HepG2 (cell line): ENCODE measurements around the gene NOTCH2. TPM values are rescaled to one million over a fixed set of nuclear protein-coding genes. Genes with fewer than 3 reads are reported as not detected.

Experiments used
- ATAC-seq: fragments of 200-7000 bp; cut with Tn5 transposase; 3 replicates; pipeline ENCODE4 v1.9.1; 2020; ENCODE audit warnings: mild to moderate bottlenecking, moderate library complexity
- BruUV-seq: library from RNA; stranded (reverse); fragments of 400-500 nt; replicated peaks from 2 replicates; lab custom pipeline; 2021; lab: Mats Ljungman, UMichigan
- CTCF ChIA-PET: fragments of 300-600 bp; formaldehyde crosslinking; extraction: SDS; loops from one replicate; lab custom pipeline; 2021; ENCODE audit warnings: low total read pairs, inconsistent platforms, low intra/inter-chr PET ratio; lab: Yijun Ruan, JAX
- POLR2A ChIA-PET: fragments of 350-600 bp; sonication (Branson Sonifier 250); formaldehyde crosslinking; loops from one replicate; lab custom pipeline; 2020; ENCODE audit warnings: antibody characterized with exemption, inconsistent platforms; lab: Yijun Ruan, JAX
- DNase-seq: peaks from one replicate; pipeline ENCODE4 v3.0.0-alpha.2; 2015; ENCODE audit warnings: low spot score
- FAIRE-seq: peaks from 3 replicates; lab custom pipeline; 2011; peaks lifted over from hg19 to GRCh38; lab: Jason Lieb, UNC
- H2AFZ ChIP-seq: one replicate; pipeline ENCODE4 v1.6.1; 2011; ENCODE audit warnings: low read length, inconsistent platforms
- H3K27ac ChIP-seq: fragments of 300-600 bp; 3 replicates; pipeline ENCODE4 v1.8.0; 2011; ENCODE audit warnings: mixed run types, mild to moderate bottlenecking, mixed read lengths, low read length, inconsistent platforms; ENCODE audit not compliant: insufficient read depth; ENCODE audit errors: extremely low read length
- H3K27me3 ChIP-seq, 2 experiments: fragments of 200-600 bp in 1 of 2; 2 replicates in 1 of 2; 3 replicates in 1 of 2; pipeline versions ENCODE4 v1.6.0 to v1.8.0; 2011; ENCODE audit warnings: low read length in 2 of 2, mild to moderate bottlenecking in 2 of 2, moderate library complexity in 2 of 2, inconsistent platforms in 1 of 2; ENCODE audit not compliant: insufficient read depth in 2 of 2, control insufficient read depth in 1 of 2
- H3K36me3 ChIP-seq, 2 experiments: fragments of 200-600 bp in 1 of 2; replicated peaks in 1 of 2; 2 replicates in 1 of 2; 3 replicates in 1 of 2; pipeline versions ENCODE4 v1.5.1 to v1.8.0; 2011; ENCODE audit warnings: low read length in 2 of 2, inconsistent platforms in 1 of 2; ENCODE audit not compliant: insufficient read depth in 2 of 2, control insufficient read depth in 1 of 2
- H3K4me1 ChIP-seq: 2 replicates; pipeline ENCODE4 v1.5.1; 2012; ENCODE audit warnings: low read length, inconsistent platforms; ENCODE audit not compliant: insufficient read depth
- H3K4me2 ChIP-seq: 2 replicates; pipeline ENCODE4 v1.6.0; 2011; ENCODE audit warnings: low read depth, low read length, inconsistent platforms
- H3K4me3 ChIP-seq, 3 experiments: fragments of 200-600 bp in 1 of 3; sonication (generic), shearing (Covaris generic) in 1 of 3; replicated peaks in 1 of 3; 2 replicates each; pipeline ENCODE4 v1.5.1; 2011 to 2016; ENCODE audit warnings: low read length in 3 of 3, inconsistent platforms in 2 of 3, low read depth in 2 of 3, mild to moderate bottlenecking in 2 of 3, control low read depth in 1 of 3, mixed read lengths in 1 of 3; ENCODE audit not compliant: insufficient read depth in 1 of 3
- H3K79me2 ChIP-seq: one replicate; pipeline ENCODE4 v1.6.1; 2011; ENCODE audit warnings: low read length, inconsistent platforms; ENCODE audit not compliant: insufficient read depth
- H3K9ac ChIP-seq: 2 replicates; pipeline ENCODE4 v1.6.0; 2011; ENCODE audit warnings: mild to moderate bottlenecking, low read depth, low read length, inconsistent platforms; ENCODE audit not compliant: insufficient read depth
- H3K9me3 ChIP-seq: 2 replicates; pipeline ENCODE4 v1.5.1; 2012; ENCODE audit warnings: mild to moderate bottlenecking, low read length
- H4K20me1 ChIP-seq: 2 replicates; pipeline ENCODE4 v1.6.0; 2011; ENCODE audit warnings: inconsistent platforms, mild to moderate bottlenecking, low read length, moderate library complexity; ENCODE audit not compliant: insufficient read depth
- MAFF ChIP-seq: IDR thresholded peaks from 2 replicates; pipeline ENCODE4 v1.6.1; 2011; ENCODE audit warnings: low read depth, low read length, improper control_type of control experiment
- MAFK ChIP-seq, 2 experiments: IDR thresholded peaks in 1 of 2; conservative IDR thresholded peaks in 1 of 2; 2 replicates each; pipeline ENCODE4 v1.6.1; 2011; ENCODE audit warnings: improper control_type of control experiment in 2 of 2, low read length in 2 of 2
- SIN3B ChIP-seq: fragments of 150-350 bp; IDR thresholded peaks from 2 replicates; pipeline ENCODE4 v1.6.1; 2014; ENCODE audit warnings: low read length
- SOX5 ChIP-seq: IDR thresholded peaks from 2 replicates; pipeline ENCODE4 v1.6.1; 2016; ENCODE audit warnings: borderline replicate concordance
- WGBS: methylation state at CpG from one replicate; pipeline ENCODE4 v1.1.6; 2017; ENCODE audit warnings: low lambda C conversion rate; 5-methylcytosine and 5-hydroxymethylcytosine counted together
- in situ Hi-C: cut with HindIII; loops from 2 replicates; pipeline ENCODE4 v1.10.0; 2017; ENCODE audit warnings: low pct_unique_long_range_greater_than_20kb; ENCODE audit not compliant: extremely low pct_ligation_motif_present
- intact Hi-C: fragments of 100-400 bp; cut with micrococcal nuclease; formaldehyde crosslinking; loops from one replicate; pipeline ENCODE4 v1.10.0; 2022; ENCODE audit not compliant: unreplicated experiment
- polyA plus RNA-seq, 8 experiments: library from polyadenylated mRNA; depleted of rRNA in 3 of 8; stranded (reverse) in 7 of 8; unstranded in 1 of 8; fragments of >200 nt; fragmentation: Illumina TruSeq in 4 of 8; extraction: Trizol in 4 of 8; gene quantifications; 2 replicates each; pipeline versions ENCODE4 v1.2.1 to v1.2.3, GENCODE V29; 2011 to 2016; ENCODE audit warnings: low read depth in 4 of 8, missing spikeins in 1 of 8, mixed read lengths in 1 of 8; ENCODE audit not compliant: insufficient read depth in 1 of 8
- total RNA-seq, 5 experiments: library from RNA; depleted of rRNA; stranded (reverse); fragments of >200 nt; fragmentation: Illumina TruSeq; extraction: Trizol; gene quantifications; 2 replicates each; pipeline ENCODE4 v1.2.3, GENCODE V29; 2016; ENCODE audit warnings: low read depth in 1 of 5
- TF ChIP-seq, protein P1 (sequence below): sonication (generic); formaldehyde crosslinking; IDR thresholded peaks from 2 replicates; pipeline ENCODE4 v1.4.0; 2020; ENCODE audit warnings: mild to moderate bottlenecking, missing genetic modification reagents
- TF ChIP-seq, protein P2 (sequence below): IDR thresholded peaks from 2 replicates; pipeline ENCODE4 v1.4.0; 2020; ENCODE audit warnings: mild to moderate bottlenecking, missing genetic modification reagents

Gene NOTCH2
- total and polyA plus RNA-seq, 2 of the 13 experiments (the other 11 are each of a cell fraction or from before 2014, with no cell fraction given) = 4.0 to 11.4 TPM

DNA sequence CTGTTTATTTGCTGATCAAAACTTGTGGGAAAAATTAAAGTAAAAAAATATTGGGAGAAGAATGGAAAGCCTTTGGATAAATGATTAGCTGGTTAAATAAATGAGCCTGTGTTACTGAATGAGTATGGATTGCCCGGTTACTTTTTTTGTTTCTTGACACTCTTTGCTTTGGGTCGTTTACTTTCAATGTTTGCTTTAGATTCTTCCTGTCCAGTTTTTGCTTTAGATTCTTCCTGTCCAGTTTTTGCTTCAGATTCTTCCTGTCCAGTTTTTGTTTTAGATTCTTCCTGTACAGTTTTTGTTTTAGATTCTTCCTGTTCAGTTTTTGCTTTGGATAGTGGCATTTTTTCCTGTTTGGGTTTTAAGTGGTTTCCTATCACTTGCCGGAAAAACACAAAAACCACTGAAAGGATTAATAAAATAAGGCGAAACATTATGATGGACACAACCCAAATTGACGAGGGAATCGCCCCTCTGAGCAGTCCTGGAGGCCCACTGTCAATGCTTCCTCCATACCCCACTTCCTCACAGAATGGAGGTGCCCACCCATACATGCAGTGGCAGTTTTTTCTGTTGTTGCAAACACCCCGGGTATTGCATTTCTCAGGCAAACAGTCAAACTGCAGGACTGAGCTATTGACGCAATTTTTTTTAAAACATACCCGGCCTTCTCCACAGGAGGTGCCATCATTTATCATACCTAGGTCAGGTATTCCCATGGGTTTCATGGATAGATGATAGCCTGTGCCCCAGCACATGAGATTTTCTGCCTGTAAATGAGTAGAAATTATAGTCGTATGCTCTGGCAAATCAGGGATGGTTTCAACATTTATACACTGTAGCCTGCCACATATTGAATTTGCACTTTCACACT, 175.4 kb downstream of the NOTCH2 start (continued):
- peak; percentile 18; the same call in 1 of the 2 replicates for TF ChIP-seq SOX5 (CRISPR knock-in tag)

DNA sequence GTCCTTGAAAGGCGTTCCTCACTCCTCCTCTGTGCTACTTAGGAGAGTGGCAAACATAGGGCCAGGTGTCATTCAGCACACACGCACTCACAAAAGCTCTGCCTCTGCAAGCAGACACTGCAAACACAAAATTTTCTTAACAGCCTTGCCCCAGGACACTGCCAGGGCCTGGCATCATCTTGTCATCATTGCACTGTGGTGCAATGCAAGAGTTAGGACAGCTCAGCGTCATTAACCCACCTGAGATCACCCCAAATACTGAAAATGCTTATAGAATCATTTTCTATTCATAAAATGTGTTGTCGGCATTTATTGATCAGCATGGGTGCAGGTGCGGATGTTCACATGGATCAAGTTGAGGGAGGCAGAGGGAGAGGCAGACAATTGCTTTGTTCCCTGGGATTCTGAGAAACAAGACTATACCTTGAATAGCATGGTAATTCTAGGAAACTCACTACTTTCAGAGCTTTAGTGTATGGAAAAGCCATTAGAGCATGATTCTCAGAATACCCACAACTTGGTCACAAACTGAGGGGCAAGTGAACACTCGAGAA, 176.1 kb downstream of the NOTCH2 start:
- CTCF ChIA-PET = no interaction called here

More for the DNA sequence above, 176.1 kb downstream of the NOTCH2 start:
- WGBS = 25% methylated on average over 6 of the region's 6 CpGs
- POLR2A ChIA-PET = no interaction called here
- Histone ChIP-seq H3K9ac (no peak overlapping the region), H3K4me3 (no peak overlapping the region; a peak in 1 of 6 replicates), H3K4me2 (peak overlapping the region; percentile 48), H3K36me3 (no peaks in the 10 kb centered on the region), H2AFZ (no peak overlapping the region), H3K27me3 (peaks cover 0 to 3% of the 10 kb centered on the region in 2 experiments; a peak in 1 of 5 replicates), H4K20me1 (no peaks in the 10 kb centered on the region), H3K4me1 (peaks cover 27% of the 10 kb centered on the region), H3K27ac (no peak overlapping the region), H3K79me2 (no peaks in the 10 kb centered on the region), H3K9me3 (no peaks in the 10 kb centered on the region)
- no peak for DNase-seq
- peak; percentile 32; the same call in 1 of the 3 replicates for ATAC-seq
- intact Hi-C loops (no loop called here), in situ Hi-C loops (no loop called here)
- TF ChIP-seq MAFF (peak; percentile 81), SIN3B (no peak), MAFK (conservative IDR thresholded peaks at IDR 0.05 in 1 of 2, IDR thresholded peaks at IDR 0.05 in 1 of 2; ENCODE audit: low read length in 2 of 2) (peak; percentile 77 to 85)
- TF ChIP-seq, protein P1, sequence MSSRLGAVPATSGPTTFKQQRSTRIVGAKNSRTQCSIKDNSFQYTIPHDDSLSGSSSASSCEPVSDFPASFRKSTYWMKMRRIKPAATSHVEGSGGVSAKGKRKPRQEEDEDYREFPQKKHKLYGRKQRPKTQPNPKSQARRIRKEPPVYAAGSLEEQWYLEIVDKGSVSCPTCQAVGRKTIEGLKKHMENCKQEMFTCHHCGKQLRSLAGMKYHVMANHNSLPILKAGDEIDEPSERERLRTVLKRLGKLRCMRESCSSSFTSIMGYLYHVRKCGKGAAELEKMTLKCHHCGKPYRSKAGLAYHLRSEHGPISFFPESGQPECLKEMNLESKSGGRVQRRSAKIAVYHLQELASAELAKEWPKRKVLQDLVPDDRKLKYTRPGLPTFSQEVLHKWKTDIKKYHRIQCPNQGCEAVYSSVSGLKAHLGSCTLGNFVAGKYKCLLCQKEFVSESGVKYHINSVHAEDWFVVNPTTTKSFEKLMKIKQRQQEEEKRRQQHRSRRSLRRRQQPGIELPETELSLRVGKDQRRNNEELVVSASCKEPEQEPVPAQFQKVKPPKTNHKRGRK (CRISPR knock-in tag) = no peak
- TF ChIP-seq, protein P2, sequence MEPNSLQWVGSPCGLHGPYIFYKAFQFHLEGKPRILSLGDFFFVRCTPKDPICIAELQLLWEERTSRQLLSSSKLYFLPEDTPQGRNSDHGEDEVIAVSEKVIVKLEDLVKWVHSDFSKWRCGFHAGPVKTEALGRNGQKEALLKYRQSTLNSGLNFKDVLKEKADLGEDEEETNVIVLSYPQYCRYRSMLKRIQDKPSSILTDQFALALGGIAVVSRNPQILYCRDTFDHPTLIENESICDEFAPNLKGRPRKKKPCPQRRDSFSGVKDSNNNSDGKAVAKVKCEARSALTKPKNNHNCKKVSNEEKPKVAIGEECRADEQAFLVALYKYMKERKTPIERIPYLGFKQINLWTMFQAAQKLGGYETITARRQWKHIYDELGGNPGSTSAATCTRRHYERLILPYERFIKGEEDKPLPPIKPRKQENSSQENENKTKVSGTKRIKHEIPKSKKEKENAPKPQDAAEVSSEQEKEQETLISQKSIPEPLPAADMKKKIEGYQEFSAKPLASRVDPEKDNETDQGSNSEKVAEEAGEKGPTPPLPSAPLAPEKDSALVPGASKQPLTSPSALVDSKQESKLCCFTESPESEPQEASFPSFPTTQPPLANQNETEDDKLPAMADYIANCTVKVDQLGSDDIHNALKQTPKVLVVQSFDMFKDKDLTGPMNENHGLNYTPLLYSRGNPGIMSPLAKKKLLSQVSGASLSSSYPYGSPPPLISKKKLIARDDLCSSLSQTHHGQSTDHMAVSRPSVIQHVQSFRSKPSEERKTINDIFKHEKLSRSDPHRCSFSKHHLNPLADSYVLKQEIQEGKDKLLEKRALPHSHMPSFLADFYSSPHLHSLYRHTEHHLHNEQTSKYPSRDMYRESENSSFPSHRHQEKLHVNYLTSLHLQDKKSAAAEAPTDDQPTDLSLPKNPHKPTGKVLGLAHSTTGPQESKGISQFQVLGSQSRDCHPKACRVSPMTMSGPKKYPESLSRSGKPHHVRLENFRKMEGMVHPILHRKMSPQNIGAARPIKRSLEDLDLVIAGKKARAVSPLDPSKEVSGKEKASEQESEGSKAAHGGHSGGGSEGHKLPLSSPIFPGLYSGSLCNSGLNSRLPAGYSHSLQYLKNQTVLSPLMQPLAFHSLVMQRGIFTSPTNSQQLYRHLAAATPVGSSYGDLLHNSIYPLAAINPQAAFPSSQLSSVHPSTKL (CRISPR knock-in tag) = no peak
- BruUV-seq = no TSS peak
- FAIRE-seq = no peak
